ENCODE measurements around the gene TPCN1. TPM values are rescaled to one million over a fixed set of nuclear protein-coding genes. Genes with fewer than 3 reads are reported as not detected.

The TPCN1 gene
- total and polyA plus RNA-seq, 2 of the 13 experiments (the other 11 are each of a cell fraction or from before 2014, with no cell fraction given): 8.0 to 26.8 TPM

- TF ChIP-seq ARID5B (CRISPR knock-in tag; IDR thresholded peaks at IDR 0.05) (peak; percentile 73), CBX5 (CRISPR knock-in tag; IDR thresholded peaks at IDR 0.05; ENCODE audit: borderline replicate concordance) (no peak), ZGPAT (CRISPR knock-in tag; IDR thresholded peaks at IDR 0.05) (peak; percentile 41), ETV5 (CRISPR knock-in tag; IDR thresholded peaks at IDR 0.05; ENCODE audit: borderline replicate concordance) (peak; percentile 16; the same call in 1 of the 2 replicates), SOX5 (CRISPR knock-in tag; IDR thresholded peaks at IDR 0.05; ENCODE audit: borderline replicate concordance) (peak; percentile 40; the same call in 1 of the 2 replicates), RCOR2 (CRISPR knock-in tag; IDR thresholded peaks at IDR 0.05) (0 out of 2 replicates have a peak, but pooled peaks have one; percentile 37), REPIN1 (CRISPR knock-in tag; IDR thresholded peaks at IDR 0.05; ENCODE audit: borderline replicate concordance, low read depth) (peak; percentile 43; the same call in 1 of the 2 replicates), ZBTB21 (CRISPR knock-in tag; IDR thresholded peaks at IDR 0.05) (no peak), FOXO1 (CRISPR knock-in tag; IDR thresholded peaks at IDR 0.05) (no peak), SNAI1 (CRISPR knock-in tag; IDR thresholded peaks at IDR 0.05; ENCODE audit: borderline replicate concordance) (no peak), FOXA3 (CRISPR knock-in tag; IDR thresholded peaks at IDR 0.05) (0 out of 2 replicates have a peak, but pooled peaks have one; percentile 39), DPF2 (CRISPR knock-in tag; IDR thresholded peaks at IDR 0.05; ENCODE audit: borderline replicate concordance, low read depth) (no peak), TAF15 (IDR thresholded peaks at IDR 0.05; ENCODE audit: low read depth, low read length, poor library complexity, severe bottlenecking) (no peak), NFYC (CRISPR knock-in tag; IDR thresholded peaks at IDR 0.05) (peak; percentile 28; the same call in 1 of the 2 replicates), HNF4A (CRISPR knock-in tag; IDR thresholded peaks at IDR 0.05) (peak; percentile 67), ZNF83 (CRISPR knock-in tag; IDR thresholded peaks at IDR 0.05; ENCODE audit: borderline replicate concordance) (no peak), RXRB (CRISPR knock-in tag; IDR thresholded peaks at IDR 0.05; ENCODE audit: borderline replicate concordance) (peak; percentile 78), PATZ1 (CRISPR knock-in tag; IDR thresholded peaks at IDR 0.05) (0 out of 2 replicates have a peak, but pooled peaks have one; percentile 17), SKIL (CRISPR knock-in tag; IDR thresholded peaks at IDR 0.05; ENCODE audit: borderline replicate concordance) (peak; percentile 57; the same call in 1 of the 2 replicates)
Measured at GRCh38 chr12:113230315-113231234, 9.3 kb downstream of the TPCN1 start (continued).
